ENCODE data around the gene NKX6-2. TPM values are rescaled to one million over a fixed set of nuclear protein-coding genes. Genes with fewer than 3 reads are reported as not detected.
A peak's percentile ranks its signal among the peaks of the same experiment; 100 is the strongest.

The NKX6-2 gene
- polyA plus RNA-seq, 3 donors from 2014 or later = not detected

- DNase-seq = no peak
- no peak overlapping the region for H3K4me3 Mint-ChIP-seq
- peaks cover 10 to 17% (median 16%) of the 10 kb centered on the region in 3 donors for H3K36me3 Mint-ChIP-seq
- peaks cover 0 to 2% of the 10 kb centered on the region in 2 donors for H3K4me1 Mint-ChIP-seq
- H3K27ac Mint-ChIP-seq = no peak overlapping the region
- H3K27me3 Mint-ChIP-seq (ENCODE audit: low read depth in 3 of 3) = peaks cover 5 to 15% (median 8%) of the 10 kb centered on the region in 3 donors
- no peaks in the 10 kb centered on the region for H3K9me3 Mint-ChIP-seq
Observed at GRCh38 chr10:132786476-132786883, 533 bp upstream of the NKX6-2 start.

DNA sequence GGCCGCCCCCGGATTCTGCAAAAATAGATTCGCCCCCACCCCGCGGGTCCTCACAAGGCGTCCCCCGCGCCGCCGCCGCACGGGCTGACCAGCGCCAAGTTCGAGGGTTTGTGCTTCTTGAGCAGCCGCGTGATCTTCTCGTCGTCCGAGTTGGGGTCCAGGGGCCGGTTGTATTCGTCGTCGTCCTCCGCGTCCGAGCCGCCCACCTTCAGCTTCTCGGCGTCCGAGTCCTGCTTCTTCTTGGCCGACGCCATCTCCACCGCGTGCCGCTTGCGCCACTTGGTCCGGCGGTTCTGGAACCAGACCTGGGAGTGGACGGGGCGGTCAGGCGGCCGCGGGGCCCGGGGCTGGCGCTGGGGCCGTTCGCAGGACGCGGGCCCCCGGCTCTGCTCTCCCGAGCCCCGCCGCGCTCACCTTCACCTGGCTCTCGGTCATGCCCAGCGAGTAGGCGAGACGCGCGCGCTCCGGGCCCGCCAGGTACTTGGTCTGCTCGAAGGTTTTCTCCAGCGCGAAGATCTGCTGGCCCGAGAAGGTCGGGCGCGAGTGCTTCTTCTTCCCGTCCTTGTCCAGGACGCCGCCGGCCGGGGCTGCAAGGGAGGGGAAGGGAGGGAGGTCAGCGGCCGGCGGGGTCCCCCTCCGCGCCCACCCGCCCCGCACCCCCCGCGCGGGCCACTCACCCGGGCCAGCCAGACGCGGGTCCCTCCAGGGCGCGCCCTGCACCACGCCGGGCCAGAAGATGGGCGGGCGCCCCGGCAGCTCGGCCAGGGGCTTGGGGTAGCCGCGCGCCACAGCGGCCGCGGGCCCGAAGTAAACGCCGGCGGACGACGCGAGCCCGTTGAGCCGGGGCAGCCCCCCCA, 853 bp downstream of the NKX6-2 start:
- H3K27me3 Mint-ChIP-seq (ENCODE audit: low read depth in 3 of 3) = peaks cover 3 to 10% (median 8%) of the 10 kb centered on the region in 3 donors
- no peaks in the 10 kb centered on the region for H3K9me3 Mint-ChIP-seq
- no peak for DNase-seq
- no peak overlapping the region for H3K27ac Mint-ChIP-seq
- H3K4me3 Mint-ChIP-seq = no peak overlapping the region
- H3K36me3 Mint-ChIP-seq = peaks cover 10 to 20% (median 20%) of the 10 kb centered on the region in 3 donors
- H3K4me1 Mint-ChIP-seq = peaks cover 0 to 2% of the 10 kb centered on the region in 2 donors

DNA sequence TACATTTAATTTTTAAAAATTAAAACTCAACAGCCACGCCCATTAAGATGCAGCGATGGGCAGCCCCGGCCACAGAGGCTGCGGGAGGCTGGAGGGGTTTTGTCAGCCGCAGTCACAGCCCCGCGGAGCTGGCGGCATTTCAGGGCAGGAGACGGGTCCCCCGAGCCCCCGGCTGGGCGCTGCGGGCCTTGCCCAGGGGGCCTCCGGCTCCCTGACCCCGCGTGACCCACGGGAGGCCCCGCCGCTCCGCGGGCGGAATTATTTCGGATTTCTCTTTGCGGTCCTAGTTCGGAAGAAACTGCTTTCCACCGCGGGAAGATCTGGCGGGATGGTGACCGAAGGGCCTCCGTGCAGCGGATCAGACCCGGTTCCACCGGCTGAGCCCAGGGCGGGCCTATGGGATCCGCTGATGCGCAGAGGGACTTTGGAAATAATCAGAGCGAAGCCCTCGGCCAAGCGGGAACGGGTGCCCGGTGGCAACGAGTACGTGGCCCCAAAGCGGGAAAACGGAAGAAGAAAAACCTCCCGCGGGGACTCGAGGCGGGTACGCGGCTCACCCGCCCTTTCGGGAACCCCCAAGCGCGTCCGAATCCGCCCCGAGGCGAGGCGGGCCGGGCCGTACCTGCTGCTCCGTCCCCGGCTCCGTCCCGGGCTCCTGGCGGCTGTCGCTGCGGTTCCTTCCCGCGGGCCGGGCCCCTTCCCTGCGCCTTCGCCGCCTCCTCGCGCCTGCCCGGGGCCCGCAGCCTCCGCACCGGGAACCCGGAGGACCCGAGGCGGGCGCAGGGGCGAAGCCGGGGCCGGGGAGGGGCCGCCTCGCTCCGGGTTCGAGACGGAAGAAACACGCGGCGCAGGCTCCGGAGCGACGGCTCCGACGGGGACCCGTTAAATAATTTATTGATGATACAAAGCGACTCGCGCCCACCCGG, 1.7 kb downstream of the NKX6-2 start:
- Mint-ChIP-seq H3K4me1 (peaks cover 0 to 2% of the 10 kb centered on the region in 2 donors), H3K9me3 (no peaks in the 10 kb centered on the region), H3K4me3 (peak overlapping the region in 2 of 5 donors; percentile 21 to 48), H3K27ac (no peak overlapping the region), H3K36me3 (peaks cover 10 to 22% (median 20%) of the 10 kb centered on the region in 3 donors), H3K27me3 (ENCODE audit: low read depth in 3 of 3) (peaks cover 1 to 10% (median 8%) of the 10 kb centered on the region in 3 donors)
- no peak for DNase-seq

GRCh38 chr10:132783165-132783939, 2.6 kb downstream of the NKX6-2 start:
- Mint-ChIP-seq H3K9me3 (no peaks in the 10 kb centered on the region), H3K27me3 (ENCODE audit: low read depth in 3 of 3) (peaks cover 1 to 8% (median 8%) of the 10 kb centered on the region in 3 donors), H3K4me1 (peaks cover 0 to 2% of the 10 kb centered on the region in 2 donors), H3K27ac (no peak overlapping the region), H3K36me3 (peaks cover 10 to 22% (median 20%) of the 10 kb centered on the region in 3 donors), H3K4me3 (peak overlapping the region in 3 of 5 donors; percentile 16 to 48 (median 33))
- DNase-seq = no peak

GRCh38 chr10:132781556-132781955, 4.4 kb downstream of the NKX6-2 start:
- Mint-ChIP-seq H3K27me3 (ENCODE audit: low read depth in 3 of 3) (peaks cover 1 to 8% (median 6%) of the 10 kb centered on the region in 3 donors), H3K4me3 (no peak overlapping the region), H3K4me1 (peaks cover 0 to 2% of the 10 kb centered on the region in 2 donors), H3K9me3 (no peaks in the 10 kb centered on the region), H3K27ac (no peak overlapping the region), H3K36me3 (peaks cover 10 to 22% (median 20%) of the 10 kb centered on the region in 3 donors)
- DNase-seq = no peak

DNA sequence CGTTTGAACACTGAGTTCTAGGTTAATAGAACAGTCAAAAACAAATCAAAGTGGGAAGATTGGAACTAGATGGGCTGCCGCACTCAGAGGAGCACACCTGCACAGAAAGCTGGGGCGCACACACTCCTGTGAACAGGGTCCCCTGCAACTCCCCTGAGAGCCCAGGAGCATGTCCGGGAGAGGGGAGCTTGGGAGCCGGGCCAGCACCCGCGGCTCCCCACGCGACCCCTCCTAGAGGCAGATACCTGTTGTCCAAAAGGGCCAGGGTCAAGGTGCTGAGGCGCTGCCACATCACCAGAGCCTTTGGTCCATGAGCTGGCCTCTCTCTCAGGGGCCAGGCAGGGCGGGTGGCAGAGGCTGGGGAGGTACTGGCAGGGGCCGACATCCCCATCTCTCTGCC, 5.6 kb downstream of the NKX6-2 start:
- H3K27ac Mint-ChIP-seq = no peak overlapping the region
- peaks cover 1 to 8% (median 6%) of the 10 kb centered on the region in 3 donors for H3K27me3 Mint-ChIP-seq (ENCODE audit: low read depth in 3 of 3)
- H3K36me3 Mint-ChIP-seq = peaks cover 10 to 22% (median 20%) of the 10 kb centered on the region in 3 donors
- H3K4me1 Mint-ChIP-seq = peaks cover 0 to 2% of the 10 kb centered on the region in 2 donors
- no peaks in the 10 kb centered on the region for H3K9me3 Mint-ChIP-seq
- no peak for DNase-seq
- no peak overlapping the region for H3K4me3 Mint-ChIP-seq

GRCh38 chr10:132779549-132780294, 6.2 kb downstream of the NKX6-2 start:
- peaks cover 10 to 22% (median 20%) of the 10 kb centered on the region in 3 donors for H3K36me3 Mint-ChIP-seq
- H3K4me3 Mint-ChIP-seq = no peak overlapping the region
- no peak for DNase-seq
- peaks cover 1 to 8% (median 6%) of the 10 kb centered on the region in 3 donors for H3K27me3 Mint-ChIP-seq (ENCODE audit: low read depth in 3 of 3)
- H3K27ac Mint-ChIP-seq = no peak overlapping the region
- H3K9me3 Mint-ChIP-seq = no peaks in the 10 kb centered on the region
- H3K4me1 Mint-ChIP-seq = peaks cover 0 to 2% of the 10 kb centered on the region in 2 donors

DNA sequence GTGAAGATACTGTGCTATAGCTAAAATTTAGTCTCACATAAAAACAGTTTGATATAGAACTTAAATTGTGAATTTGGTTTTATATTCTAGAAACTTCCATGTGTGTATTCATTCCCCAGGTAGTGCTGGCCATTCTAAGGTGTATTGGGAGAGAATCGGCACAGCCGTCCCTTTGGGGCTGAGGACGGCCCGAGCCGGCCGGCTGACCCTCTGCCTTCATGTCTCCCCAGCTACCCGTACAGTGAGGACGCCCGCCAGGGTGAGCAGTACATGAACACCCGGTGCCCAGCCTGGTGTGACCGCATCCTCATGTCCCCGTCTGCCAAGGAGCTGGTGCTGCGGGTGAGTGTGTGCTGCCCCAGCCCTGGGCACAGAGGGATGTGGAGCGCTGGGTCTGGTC, 8.5 kb downstream of the NKX6-2 start:
- Mint-ChIP-seq H3K9me3 (no peaks in the 10 kb centered on the region), H3K36me3 (peaks cover 4 to 10% (median 7%) of the 10 kb centered on the region in 3 donors), H3K4me1 (no peaks in the 10 kb centered on the region), H3K4me3 (no peak overlapping the region), H3K27ac (no peak overlapping the region), H3K27me3 (ENCODE audit: low read depth in 3 of 3) (no peaks in the 10 kb centered on the region)
- DNase-seq = no peak

- no peak overlapping the region for H3K27ac Mint-ChIP-seq
- peaks cover 4 to 7% (median 6%) of the 10 kb centered on the region in 3 donors for H3K36me3 Mint-ChIP-seq
- H3K9me3 Mint-ChIP-seq = no peaks in the 10 kb centered on the region
- no peaks in the 10 kb centered on the region for H3K4me1 Mint-ChIP-seq
- no peak overlapping the region for H3K4me3 Mint-ChIP-seq
- DNase-seq = no peak
- no peaks in the 10 kb centered on the region for H3K27me3 Mint-ChIP-seq (ENCODE audit: low read depth in 3 of 3)
Observed at GRCh38 chr10:132776821-132777220, 9.1 kb downstream of the NKX6-2 start.

GRCh38 chr10:132776186-132776585, 9.8 kb downstream of the NKX6-2 start:
- Mint-ChIP-seq H3K27me3 (ENCODE audit: low read depth in 3 of 3) (no peaks in the 10 kb centered on the region), H3K4me1 (no peaks in the 10 kb centered on the region), H3K4me3 (no peak overlapping the region), H3K27ac (no peak overlapping the region), H3K9me3 (no peaks in the 10 kb centered on the region), H3K36me3 (peaks cover 2 to 5% (median 4%) of the 10 kb centered on the region in 3 donors)
- no peak for DNase-seq

DNA sequence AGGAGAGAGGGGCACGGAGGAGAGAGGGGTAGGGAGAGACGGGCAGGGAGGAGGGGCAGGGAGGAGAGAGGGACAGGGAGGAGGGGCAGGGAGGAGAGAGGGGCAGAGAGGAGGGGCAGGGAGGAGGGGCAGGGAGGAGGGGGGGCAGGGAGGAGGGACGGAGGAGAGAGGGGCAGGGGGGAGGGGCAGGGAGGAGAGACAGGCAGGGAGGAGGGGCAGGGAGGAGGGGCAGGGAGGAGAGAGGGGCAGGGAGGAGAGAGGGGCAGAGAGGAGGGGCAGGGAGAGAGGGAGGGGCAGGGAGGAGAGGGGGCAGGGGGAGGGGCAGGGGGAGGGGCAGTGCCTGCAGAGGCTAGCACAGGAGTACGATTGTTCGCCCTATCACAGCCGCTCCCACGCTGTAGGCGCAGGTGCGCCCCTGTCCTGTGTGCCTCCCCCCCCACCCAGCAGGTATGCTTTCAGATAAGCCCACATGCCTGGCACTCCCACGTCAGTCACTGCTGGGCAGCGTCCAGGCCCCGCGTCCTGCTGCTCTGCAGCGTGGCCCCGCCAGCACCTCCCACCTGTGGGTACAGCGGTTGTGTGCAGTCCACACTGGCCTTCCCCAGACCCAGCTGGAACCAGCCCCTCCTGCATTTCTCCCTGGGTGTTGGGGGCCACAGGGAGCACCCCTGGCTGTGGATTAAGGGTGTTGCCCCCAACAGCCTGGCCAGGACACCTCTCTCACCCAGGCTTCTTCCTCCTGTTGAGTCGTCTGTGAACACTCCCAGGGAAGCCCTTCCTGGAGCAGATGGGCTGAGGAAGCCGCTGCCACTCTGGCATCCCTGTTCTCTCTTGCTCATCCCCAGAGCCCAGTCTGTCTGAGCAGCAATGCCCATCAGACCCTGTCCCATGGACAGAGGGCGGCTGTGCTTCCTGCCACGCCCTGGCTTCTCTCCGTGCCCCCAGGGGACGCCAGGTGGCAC, 10.8 kb downstream of the NKX6-2 start:
- peaks cover 0 to 4% (median 3%) of the 10 kb centered on the region in 3 donors for H3K36me3 Mint-ChIP-seq
- H3K27ac Mint-ChIP-seq = no peak overlapping the region
- DNase-seq = no peak
- no peak overlapping the region for H3K4me3 Mint-ChIP-seq
- no peaks in the 10 kb centered on the region for H3K27me3 Mint-ChIP-seq (ENCODE audit: low read depth in 3 of 3)
- no peaks in the 10 kb centered on the region for H3K4me1 Mint-ChIP-seq
- no peaks in the 10 kb centered on the region for H3K9me3 Mint-ChIP-seq
